Large intestine (tissue), 3 donors: ENCODE data around the gene SIN3B. TPM values are rescaled to one million over a fixed set of nuclear protein-coding genes. Genes with fewer than 3 reads are reported as not detected.

Experiments
- DNase-seq, 2 donors: peaks; one replicate each; pipeline versions ENCODE4 v3.0.0 to v3.0.0-alpha.2; 2013
- H3K27ac ChIP-seq: one replicate; pipeline ENCODE4 v1.5.1; 2013; ENCODE audit warnings: low read length
- H3K27me3 ChIP-seq: 2 replicates; pipeline ENCODE4 v1.6.1; 2013; ENCODE audit warnings: low read length; ENCODE audit not compliant: control insufficient read depth, insufficient read depth
- H3K36me3 ChIP-seq: 2 replicates; pipeline ENCODE4 v1.6.1; 2013; ENCODE audit warnings: low read length; ENCODE audit not compliant: control insufficient read depth, insufficient read depth
- H3K4me1 ChIP-seq: one replicate; pipeline ENCODE4 v1.6.1; 2013; ENCODE audit warnings: low read length; ENCODE audit not compliant: control insufficient read depth, insufficient read depth
- H3K4me3 ChIP-seq: one replicate; pipeline ENCODE4 v1.5.1; 2013; ENCODE audit warnings: low read length
- H3K9me3 ChIP-seq: one replicate; pipeline ENCODE4 v1.6.1; 2013; ENCODE audit warnings: mild to moderate bottlenecking, low read depth, low read length, moderate library complexity; ENCODE audit not compliant: control insufficient read depth
- WGBS: methylation state at CpG from one replicate; pipeline ENCODE4 v1.1.5; 2013; ENCODE audit warnings: low lambda C conversion rate; ENCODE audit not compliant: insufficient coverage; 5-methylcytosine and 5-hydroxymethylcytosine counted together
- polyA plus RNA-seq: library from polyadenylated mRNA; unstranded; fragments of 120-200 nt; gene quantifications from one replicate; pipeline ENCODE4 v1.2.1, GENCODE V29; 2013

Gene SIN3B
- polyA plus RNA-seq, 1 donor = 46.2 TPM

GRCh38 chr19:16894080-16894479 is 64.9 kb downstream of the SIN3B start:
- H3K9me3 ChIP-seq = peaks cover 4% of the 10 kb centered on the region
- H3K27ac ChIP-seq = no peak overlapping the region
- no peak for DNase-seq
- H3K4me3 ChIP-seq = no peak overlapping the region
- no CpG with 5 or more reads among the region's 7 CpGs for WGBS
- H3K4me1 ChIP-seq = peaks cover 3% of the 10 kb centered on the region
- H3K36me3 ChIP-seq = no peaks in the 10 kb centered on the region
- H3K27me3 ChIP-seq = peaks cover 24% of the 10 kb centered on the region

GRCh38 chr19:16895467-16896145 is 66.4 kb downstream of the SIN3B start:
- Histone ChIP-seq H3K27me3 (peaks cover 24% of the 10 kb centered on the region), H3K27ac (no peak overlapping the region), H3K4me3 (peak overlapping the region; percentile 37), H3K9me3 (peaks cover 4% of the 10 kb centered on the region), H3K36me3 (no peaks in the 10 kb centered on the region), H3K4me1 (peaks cover 3% of the 10 kb centered on the region)
- no peak for DNase-seq
- WGBS = 70% methylated on average over 2 of the region's 30 CpGs

GRCh38 chr19:16896146-16897028 is 67.2 kb downstream of the SIN3B start:
- no CpG with 5 or more reads among the region's 66 CpGs for WGBS
- Histone ChIP-seq H3K9me3 (peaks cover 4% of the 10 kb centered on the region), H3K36me3 (no peaks in the 10 kb centered on the region), H3K4me3 (peak overlapping the region; percentile 44), H3K4me1 (peaks cover 3% of the 10 kb centered on the region), H3K27ac (peak overlapping the region; percentile 51), H3K27me3 (peaks cover 24% of the 10 kb centered on the region)
- DNase-seq = peak in 1 of 2 donors; percentile 32

- no CpG with 5 or more reads among the region's 68 CpGs for WGBS
- Histone ChIP-seq H3K27me3 (peaks cover 24% of the 10 kb centered on the region), H3K4me3 (peak overlapping the region; percentile 23), H3K27ac (no peak overlapping the region), H3K36me3 (no peaks in the 10 kb centered on the region), H3K9me3 (peaks cover 4% of the 10 kb centered on the region), H3K4me1 (peaks cover 3% of the 10 kb centered on the region)
- peak; percentile 70 to 72 for DNase-seq
Observed at GRCh38 chr19:16897029-16897855, 68.0 kb downstream of the SIN3B start.

- peak overlapping the region; percentile 23 for H3K4me3 ChIP-seq
- peaks cover 4% of the 10 kb centered on the region for H3K9me3 ChIP-seq
- no peak overlapping the region for H3K27ac ChIP-seq
- WGBS = 50% methylated on average over 1 of the region's 30 CpGs
- H3K4me1 ChIP-seq = peaks cover 3% of the 10 kb centered on the region
- no peak for DNase-seq
- no peaks in the 10 kb centered on the region for H3K36me3 ChIP-seq
- peaks cover 24% of the 10 kb centered on the region for H3K27me3 ChIP-seq
Observed at GRCh38 chr19:16897856-16898161, 68.6 kb downstream of the SIN3B start.

- Histone ChIP-seq H3K36me3 (no peaks in the 10 kb centered on the region), H3K27me3 (peaks cover 24% of the 10 kb centered on the region), H3K4me1 (peaks cover 3% of the 10 kb centered on the region), H3K4me3 (no peak overlapping the region), H3K9me3 (peaks cover 4% of the 10 kb centered on the region), H3K27ac (no peak overlapping the region)
- WGBS = 100% methylated on average over 2 of the region's 12 CpGs
- no peak for DNase-seq
Observed at GRCh38 chr19:16898361-16899015, 69.3 kb downstream of the SIN3B start.

- Histone ChIP-seq H3K4me3 (no peak overlapping the region), H3K36me3 (no peaks in the 10 kb centered on the region), H3K9me3 (peaks cover 4% of the 10 kb centered on the region), H3K27me3 (peaks cover 17% of the 10 kb centered on the region), H3K27ac (no peak overlapping the region), H3K4me1 (peaks cover 3% of the 10 kb centered on the region)
- no peak for DNase-seq
- WGBS = 40% methylated on average over 1 of the region's 7 CpGs
Observed at GRCh38 chr19:16899566-16900075, 70.4 kb downstream of the SIN3B start.

GRCh38 chr19:16901491-16902175 is 72.4 kb downstream of the SIN3B start:
- no peaks in the 10 kb centered on the region for H3K4me1 ChIP-seq
- H3K27ac ChIP-seq = no peak overlapping the region
- no CpG with 5 or more reads among the region's 19 CpGs for WGBS
- no peak overlapping the region for H3K4me3 ChIP-seq
- no peak for DNase-seq
- no peaks in the 10 kb centered on the region for H3K36me3 ChIP-seq
- H3K27me3 ChIP-seq = peaks cover 5% of the 10 kb centered on the region
- peaks cover 4% of the 10 kb centered on the region for H3K9me3 ChIP-seq

GRCh38 chr19:16902545-16902944 is 73.3 kb downstream of the SIN3B start:
- H3K4me1 ChIP-seq = no peaks in the 10 kb centered on the region
- H3K36me3 ChIP-seq = no peaks in the 10 kb centered on the region
- no peak for DNase-seq
- no CpG with 5 or more reads among the region's 12 CpGs for WGBS
- H3K4me3 ChIP-seq = no peak overlapping the region
- H3K9me3 ChIP-seq = no peaks in the 10 kb centered on the region
- no peak overlapping the region for H3K27ac ChIP-seq
- H3K27me3 ChIP-seq = peaks cover 2% of the 10 kb centered on the region
